Dedifferentiated amniotic fluid mesenchymal stem cell (primary cell): Measurements from ENCODE around the gene PLEKHA5.

Source experiments
- DNase-seq: peaks from one replicate; pipeline ENCODE4 v3.0.0-alpha.2; 2016; ENCODE audit errors: extremely low spot score

PLEKHA5 gene

DNA sequence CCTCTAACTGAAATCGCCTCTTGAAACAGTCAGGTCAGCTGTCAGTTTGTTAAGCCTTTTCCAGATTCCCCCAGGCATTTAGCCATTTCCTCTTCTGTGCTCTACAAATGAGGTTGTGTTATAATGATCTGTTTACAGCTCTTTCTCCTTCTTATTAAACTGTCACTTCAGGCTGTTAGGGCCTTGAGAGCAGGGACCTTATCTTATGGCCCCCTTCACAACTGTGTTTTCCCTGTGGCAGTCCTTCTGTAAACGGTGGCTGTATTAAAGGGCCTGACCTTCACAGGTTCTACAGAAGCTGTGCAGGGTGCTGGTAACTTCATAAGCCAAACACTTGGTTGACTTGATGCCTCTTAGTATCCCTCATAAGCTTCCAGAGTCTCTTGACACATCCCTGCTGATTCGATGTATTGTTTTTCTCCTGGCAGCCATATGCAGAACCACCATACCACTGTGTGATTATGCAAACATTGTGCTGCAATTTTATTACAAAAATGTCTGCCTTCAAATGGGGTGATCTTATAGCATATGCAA, 104.7 kb downstream of the PLEKHA5 start:
- DNase-seq: no peak

DNA sequence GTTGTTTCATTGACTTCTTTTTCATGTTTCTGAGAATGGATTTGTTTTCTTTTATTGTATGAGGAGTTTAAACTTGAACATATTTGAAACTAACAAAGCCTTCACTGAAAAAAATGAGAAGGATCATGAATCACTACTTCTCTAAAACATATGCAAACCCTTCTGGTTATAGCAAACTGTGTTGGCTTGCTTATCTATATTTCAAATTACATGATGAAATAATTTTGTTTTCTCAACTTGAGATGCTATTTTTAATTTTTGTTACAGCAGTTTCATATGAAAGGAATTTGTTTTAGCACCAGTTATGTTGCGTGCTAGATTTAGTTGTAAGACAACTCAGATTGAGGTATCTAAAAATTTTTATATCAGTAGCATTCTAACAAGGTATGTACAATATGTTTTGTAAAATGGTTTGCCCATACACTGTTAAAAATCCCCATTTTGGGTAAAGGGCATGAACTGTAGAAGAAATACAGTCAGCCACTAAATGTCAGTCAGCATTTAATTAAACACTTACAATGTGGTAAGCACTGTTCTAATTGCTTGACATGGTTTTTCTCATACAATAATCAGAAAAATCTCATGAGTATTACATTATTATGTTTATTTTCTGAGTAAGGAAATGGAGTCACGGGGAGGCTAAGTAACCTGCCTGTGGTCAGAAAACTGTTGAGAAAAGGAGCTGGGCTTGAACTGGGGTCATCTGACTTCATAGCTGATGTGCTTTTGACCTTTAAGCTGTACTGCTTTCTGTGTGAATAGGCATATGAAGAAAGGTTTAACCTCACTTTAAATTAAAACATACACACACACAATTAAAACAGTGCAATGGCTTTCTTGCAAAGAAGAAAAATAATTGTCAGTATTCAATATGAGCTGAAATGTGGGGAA, 105.7 kb downstream of the PLEKHA5 start:
- DNase-seq: no peak

DNA sequence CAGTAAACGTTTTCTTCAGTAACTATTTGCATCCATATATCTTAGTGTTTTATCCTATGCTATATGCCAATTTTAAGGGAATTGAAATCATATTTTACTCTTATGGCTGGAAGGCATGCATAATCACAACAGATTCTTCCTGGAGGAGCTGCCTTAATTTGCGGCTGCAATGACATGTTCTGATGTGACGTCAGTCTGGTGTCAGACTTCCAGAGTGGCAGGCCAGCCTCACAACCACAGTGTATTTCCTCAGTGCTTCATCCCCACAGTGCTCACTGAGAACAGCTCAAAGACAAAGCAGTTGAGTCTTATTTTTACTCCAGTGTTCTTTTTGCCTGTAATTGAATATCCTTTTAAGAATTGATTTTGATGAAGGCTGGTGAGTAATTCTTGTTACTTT, 107.1 kb downstream of the PLEKHA5 start:
- peak; percentile 76 for DNase-seq

DNA sequence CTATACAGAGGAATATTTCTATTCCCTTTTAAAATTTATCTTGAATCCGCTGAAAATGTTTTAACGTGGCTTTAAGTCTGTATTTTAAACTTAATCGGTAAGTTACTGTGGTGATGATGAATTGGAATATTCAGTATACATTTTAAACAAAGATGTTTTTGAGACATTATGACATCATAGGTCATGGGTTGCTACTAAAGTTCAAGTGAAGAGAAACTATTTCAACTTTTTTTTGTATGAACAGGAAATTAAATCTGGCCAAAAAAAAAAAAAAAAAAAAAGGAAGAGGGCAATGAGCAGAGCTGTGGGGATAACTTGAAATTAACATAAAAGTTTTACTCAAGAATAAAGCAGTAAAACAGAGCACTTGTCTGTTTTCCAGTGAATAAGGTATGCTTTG, 109.0 kb downstream of the PLEKHA5 start:
- no peak for DNase-seq

- DNase-seq: no peak
These were observed 109.6 kb downstream of the PLEKHA5 start for GRCh38 chr12:19239102-19239501.

DNA sequence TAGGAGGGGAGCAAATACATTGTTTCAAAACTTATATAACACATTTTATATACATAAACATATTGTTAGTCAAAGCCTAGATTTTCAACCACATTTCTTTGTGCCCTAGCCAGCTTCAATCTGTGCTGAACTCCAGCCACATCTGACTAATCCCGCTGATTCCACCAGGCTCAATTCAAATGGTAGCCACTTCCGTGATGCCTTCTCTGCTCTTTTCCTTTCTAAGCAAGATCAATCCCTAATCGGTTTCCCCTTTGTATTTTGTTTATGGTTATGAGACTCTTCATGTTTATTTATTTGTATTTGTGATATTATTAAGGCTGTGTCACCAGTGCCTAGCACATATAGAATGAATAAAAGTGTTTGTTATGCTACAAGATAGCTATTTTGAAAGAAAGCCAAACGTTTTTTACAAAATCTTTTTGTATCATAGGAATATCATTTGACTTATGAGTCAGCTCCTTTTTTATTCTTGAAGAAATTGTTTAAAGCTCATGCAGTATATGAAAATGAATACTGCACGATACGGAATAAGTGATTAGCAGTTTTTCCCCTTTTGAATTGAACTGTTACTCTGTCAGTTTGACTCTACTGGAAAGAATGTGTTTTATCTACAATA, 110.2 kb downstream of the PLEKHA5 start:
- peak; percentile 68 for DNase-seq

DNA sequence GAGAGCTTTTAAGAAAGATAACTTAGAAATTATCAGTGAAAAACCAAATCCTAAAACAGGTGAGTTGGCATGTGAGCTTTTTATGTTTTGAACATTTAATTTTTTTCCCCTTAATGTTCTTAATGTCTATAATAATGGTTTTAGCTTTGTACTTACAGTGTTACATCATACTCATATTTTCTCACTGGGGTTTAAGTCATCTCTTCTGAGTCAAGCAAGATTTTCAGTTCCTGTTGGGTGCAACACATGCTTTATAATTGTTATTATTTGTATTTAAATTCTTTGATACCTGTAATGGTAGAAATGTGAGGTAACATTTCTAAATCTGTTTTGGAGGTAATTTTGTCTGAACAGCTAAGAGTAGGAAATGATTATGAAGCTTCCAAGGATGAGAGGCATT, 113.0 kb downstream of the PLEKHA5 start:
- DNase-seq: no peak

GRCh38 chr12:19243551-19243950, 114.0 kb downstream of the PLEKHA5 start:
- DNase-seq: no peak

- DNase-seq: no peak
These were observed 114.8 kb downstream of the PLEKHA5 start for GRCh38 chr12:19244312-19244711.

GRCh38 chr12:19245106-19245505, 115.6 kb downstream of the PLEKHA5 start:
- no peak for DNase-seq

DNA sequence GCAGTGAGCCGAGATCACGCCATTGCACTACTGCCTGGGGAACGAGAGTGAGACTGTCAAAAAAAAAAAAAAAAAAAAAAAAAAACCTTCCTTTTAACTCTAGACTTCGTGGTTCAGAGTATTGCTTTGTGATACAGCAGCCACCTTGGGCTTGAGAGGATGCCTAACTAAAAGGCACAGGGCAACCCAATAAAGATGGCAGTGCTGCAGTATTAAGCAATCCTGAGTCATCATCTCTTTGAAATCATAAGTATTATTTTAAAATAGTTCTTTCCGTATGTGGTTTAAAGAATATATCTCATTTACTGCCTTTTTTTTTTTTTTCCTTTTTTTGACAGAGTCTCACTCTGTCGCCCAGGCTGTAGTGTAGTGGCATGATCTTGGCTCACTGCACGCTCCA, 116.1 kb downstream of the PLEKHA5 start:
- DNase-seq: no peak

GRCh38 chr12:19246933-19247332, 117.4 kb downstream of the PLEKHA5 start:
- no peak for DNase-seq

DNA sequence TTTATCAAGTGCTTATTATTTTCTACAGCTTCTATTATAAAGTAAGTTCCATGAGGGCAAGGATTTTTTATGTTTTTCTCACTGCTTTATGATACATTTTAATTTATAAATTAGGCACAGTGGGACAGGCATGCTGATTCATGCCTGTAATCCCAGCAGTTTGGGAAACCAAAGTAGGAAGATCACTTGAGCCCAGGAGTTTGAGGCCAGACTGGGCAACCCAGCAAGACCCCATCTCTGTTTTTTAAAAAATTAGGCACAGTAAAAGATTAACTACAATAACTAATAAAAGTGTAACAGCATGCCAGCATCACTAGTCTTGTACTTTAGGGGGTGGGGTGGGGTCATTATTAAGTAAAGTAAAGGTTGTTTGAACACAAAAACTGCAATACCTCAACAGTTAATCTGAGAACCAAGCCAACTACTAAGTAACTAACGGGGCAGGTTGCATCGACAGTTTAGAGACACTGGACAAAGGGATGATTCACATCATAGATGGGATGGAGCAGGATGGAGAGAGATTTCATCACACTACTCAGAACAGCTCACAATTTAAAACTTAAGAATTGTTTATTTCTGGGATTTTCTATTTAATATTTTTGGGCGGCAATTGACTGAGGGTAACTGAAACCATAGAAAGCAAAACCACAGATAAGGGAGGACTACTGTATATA, 119.5 kb downstream of the PLEKHA5 start:
- DNase-seq: no peak

- no peak for DNase-seq
These were observed 122.1 kb downstream of the PLEKHA5 start for GRCh38 chr12:19251481-19252132.

DNA sequence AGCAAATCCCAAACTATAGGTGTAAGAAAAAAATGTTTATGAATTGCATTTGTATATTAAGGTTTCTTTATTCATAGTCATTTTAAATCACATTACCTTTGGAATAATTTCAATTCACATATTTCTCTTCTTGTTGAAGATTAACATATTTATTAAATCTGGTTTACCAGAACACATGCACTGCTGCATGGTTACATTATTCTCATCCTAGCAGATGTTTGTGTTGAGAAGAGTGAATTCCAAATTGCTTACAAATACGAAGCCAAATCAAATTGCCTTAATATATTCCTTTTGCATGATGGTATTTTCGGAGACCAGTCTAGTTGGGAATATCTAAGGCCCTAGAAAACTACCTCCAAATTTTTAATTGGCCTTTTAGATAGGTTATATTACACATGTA, 130.6 kb downstream of the PLEKHA5 start:
- DNase-seq: no peak

GRCh38 chr12:19261773-19262172, 132.2 kb downstream of the PLEKHA5 start:
- peak; percentile 24 for DNase-seq

DNA sequence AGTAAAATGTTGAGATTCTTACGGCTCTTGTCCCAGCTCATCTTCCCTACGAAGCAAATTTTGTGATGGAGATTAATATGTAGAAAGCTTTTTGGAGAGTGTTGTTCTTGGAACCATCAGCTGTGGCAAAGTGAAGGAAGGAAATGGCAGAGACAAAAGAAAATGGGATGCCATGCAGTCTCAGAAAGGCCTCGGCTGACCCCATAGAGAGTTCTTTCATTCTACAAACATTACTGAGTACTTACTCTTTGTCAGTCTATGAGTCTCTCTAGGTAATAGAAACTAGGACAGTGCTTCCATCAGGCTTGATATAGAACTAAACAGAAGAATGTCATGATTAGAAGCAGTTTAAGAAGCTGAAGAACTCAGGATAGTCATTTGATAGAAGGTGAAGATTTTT, 134.1 kb downstream of the PLEKHA5 start:
- DNase-seq: no peak

DNA sequence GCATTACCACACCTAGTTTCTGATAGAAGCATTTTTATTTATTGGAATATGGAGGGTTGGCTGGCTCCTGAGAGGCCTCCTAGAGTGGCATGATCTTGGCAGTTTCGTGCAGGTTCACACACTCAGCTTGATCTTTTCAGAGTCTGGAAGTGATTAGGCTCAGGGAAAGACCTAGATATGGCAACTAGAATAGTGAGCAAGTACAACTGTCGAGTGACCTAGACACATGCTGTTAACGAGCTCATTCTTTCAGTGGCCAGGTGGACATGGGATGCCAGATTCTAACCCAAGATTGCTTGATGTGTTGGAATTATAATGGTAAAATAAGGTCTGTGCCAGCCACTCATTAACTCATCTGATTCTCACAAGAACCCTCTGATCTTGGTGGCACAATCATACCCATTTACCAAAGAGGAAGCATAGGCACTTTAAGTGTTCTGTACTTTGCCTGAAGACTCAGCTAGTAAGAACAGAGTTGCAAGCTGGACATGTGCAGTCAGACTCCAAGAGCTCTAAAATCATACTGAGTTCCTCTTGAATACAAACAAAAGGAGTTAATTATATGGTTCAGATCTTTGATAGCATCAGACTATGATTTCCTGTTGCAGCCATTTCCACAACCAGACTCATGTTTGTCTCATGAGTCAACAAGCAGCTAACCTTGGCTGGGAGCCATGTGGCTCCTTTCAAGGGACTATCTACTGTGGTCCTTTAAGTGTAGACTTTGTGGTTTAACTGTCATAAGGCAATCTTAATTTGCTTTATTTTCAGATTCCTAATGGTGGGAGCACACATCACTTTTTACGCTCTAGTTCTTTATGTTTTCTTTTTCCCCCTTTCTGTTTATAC, 144.2 kb downstream of the PLEKHA5 start:
- DNase-seq: peak; percentile 84

GRCh38 chr12:19276767-19277166, 147.2 kb downstream of the PLEKHA5 start:
- DNase-seq: no peak

GRCh38 chr12:19277711-19278110, 148.2 kb downstream of the PLEKHA5 start:
- no peak for DNase-seq

GRCh38 chr12:19278407-19278806, 148.9 kb downstream of the PLEKHA5 start:
- DNase-seq: no peak
